IPS-15b (cell line): Measurements from ENCODE around the gene ODAD4.
A peak's percentile ranks its signal among the peaks of the same experiment; 100 is the strongest.
"Not testable (repeated sequence)": the region's sequence is repeated elsewhere in the genome, so short reads cannot be mapped to it uniquely, and the experiment has no call there.

ENCODE experiments used
- H3K27me3 ChIP-seq: one replicate; pipeline ENCODE4 v1.6.1; 2013; ENCODE audit warnings: low read length; ENCODE audit not compliant: control insufficient read depth, insufficient read depth
- H3K36me3 ChIP-seq: one replicate; pipeline ENCODE4 v1.6.1; 2013; ENCODE audit warnings: low read length; ENCODE audit not compliant: control insufficient read depth, insufficient read depth
- H3K4me1 ChIP-seq: one replicate; pipeline ENCODE4 v1.6.1; 2013; ENCODE audit warnings: mild to moderate bottlenecking, low read length; ENCODE audit not compliant: control insufficient read depth, insufficient read depth
- H3K4me3 ChIP-seq: one replicate; pipeline ENCODE4 v1.5.1; 2013; ENCODE audit warnings: low read depth, low read length
- H3K9ac ChIP-seq: one replicate; pipeline ENCODE4 v1.6.1; 2013; ENCODE audit warnings: low read depth, mild to moderate bottlenecking, low read length
- H3K9me3 ChIP-seq: one replicate; pipeline ENCODE4 v1.6.1; 2013; ENCODE audit warnings: mild to moderate bottlenecking, low read length; ENCODE audit not compliant: control insufficient read depth, insufficient read depth

ODAD4 gene

DNA sequence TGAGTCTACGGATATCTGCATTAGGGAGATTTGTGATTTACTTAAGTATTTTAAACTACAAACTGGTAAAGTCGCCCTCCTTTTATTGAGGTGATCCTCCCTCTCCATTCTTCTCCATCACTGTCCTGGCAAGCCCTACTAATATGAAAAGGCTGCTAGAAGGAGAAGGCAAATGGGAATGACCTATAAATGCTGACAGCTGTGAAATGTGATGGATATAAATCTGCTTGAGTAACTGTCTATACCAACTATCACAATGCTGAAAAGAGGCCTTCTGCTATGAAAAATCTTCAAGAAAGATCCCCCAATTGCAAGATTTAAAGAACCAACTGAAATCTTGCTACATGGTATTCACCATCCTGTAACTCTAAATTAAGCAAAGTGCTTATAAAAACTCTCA lies 71.3 kb downstream of the ODAD4 start:
- H3K9me3 ChIP-seq = no peaks in the 10 kb centered on the region
- H3K36me3 ChIP-seq = peaks cover 25% of the 10 kb centered on the region
- H3K9ac ChIP-seq = no peak overlapping the region
- H3K4me3 ChIP-seq = no peak overlapping the region
- no peaks in the 10 kb centered on the region for H3K4me1 ChIP-seq
- no peaks in the 10 kb centered on the region for H3K27me3 ChIP-seq

DNA sequence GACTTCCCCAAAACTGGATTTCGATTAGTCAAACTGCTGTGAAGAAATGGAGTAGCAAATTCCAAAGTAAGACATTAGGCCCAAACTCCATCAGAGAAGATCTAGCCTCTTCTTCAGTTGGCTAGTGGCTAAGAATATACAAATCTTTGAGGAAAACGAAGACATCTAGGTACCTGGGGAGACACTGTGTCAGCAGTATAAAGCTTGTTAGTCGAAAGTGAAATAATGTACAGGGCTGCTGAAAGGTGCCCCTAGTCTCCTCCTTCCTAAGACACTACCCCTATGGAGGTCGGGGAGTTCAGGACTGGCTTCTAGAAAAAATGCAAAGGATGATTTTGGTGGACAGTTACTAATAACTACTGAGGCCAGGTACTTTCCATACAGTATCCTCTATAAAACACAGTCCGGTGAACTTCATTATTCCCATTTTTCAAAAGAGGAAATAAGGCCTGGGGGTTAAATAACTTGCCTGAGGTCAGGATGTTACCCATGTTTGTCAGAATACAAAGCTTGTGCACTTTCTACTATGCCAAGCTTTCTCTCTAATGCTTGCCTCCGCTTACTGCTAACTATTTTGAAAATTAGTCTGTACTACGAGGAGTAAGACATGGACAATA lies 71.9 kb downstream of the ODAD4 start:
- Histone ChIP-seq H3K4me3 (no peak overlapping the region), H3K9me3 (no peaks in the 10 kb centered on the region), H3K27me3 (no peaks in the 10 kb centered on the region), H3K36me3 (peaks cover 19% of the 10 kb centered on the region), H3K4me1 (no peaks in the 10 kb centered on the region), H3K9ac (no peak overlapping the region)

DNA sequence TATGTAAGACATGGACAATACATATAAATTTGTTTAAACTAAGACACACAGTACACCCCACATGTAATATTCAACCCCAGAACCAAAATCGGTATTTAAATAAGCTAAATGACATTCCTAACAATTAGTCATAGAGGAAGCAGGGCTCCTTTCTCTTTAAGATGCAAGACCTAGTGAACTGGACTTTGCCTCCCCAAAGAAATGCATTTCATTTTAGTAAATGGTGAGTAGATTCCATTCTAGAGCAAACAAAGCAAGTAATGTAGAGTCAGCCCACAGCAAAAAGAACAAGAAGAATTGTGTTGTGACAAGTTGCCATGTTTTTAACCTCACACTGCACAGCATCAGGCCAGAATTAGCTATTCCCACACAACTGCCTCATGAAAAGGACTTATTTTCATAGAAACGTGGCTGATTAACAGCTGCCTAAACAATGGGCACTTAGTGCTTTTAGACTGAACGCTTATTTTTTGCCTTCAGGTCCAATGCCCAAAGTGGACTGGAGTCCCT lies 72.4 kb downstream of the ODAD4 start:
- no peak overlapping the region for H3K4me3 ChIP-seq
- H3K9me3 ChIP-seq = no peaks in the 10 kb centered on the region
- H3K27me3 ChIP-seq = no peaks in the 10 kb centered on the region
- H3K9ac ChIP-seq = no peak overlapping the region
- no peaks in the 10 kb centered on the region for H3K4me1 ChIP-seq
- peaks cover 18% of the 10 kb centered on the region for H3K36me3 ChIP-seq

DNA sequence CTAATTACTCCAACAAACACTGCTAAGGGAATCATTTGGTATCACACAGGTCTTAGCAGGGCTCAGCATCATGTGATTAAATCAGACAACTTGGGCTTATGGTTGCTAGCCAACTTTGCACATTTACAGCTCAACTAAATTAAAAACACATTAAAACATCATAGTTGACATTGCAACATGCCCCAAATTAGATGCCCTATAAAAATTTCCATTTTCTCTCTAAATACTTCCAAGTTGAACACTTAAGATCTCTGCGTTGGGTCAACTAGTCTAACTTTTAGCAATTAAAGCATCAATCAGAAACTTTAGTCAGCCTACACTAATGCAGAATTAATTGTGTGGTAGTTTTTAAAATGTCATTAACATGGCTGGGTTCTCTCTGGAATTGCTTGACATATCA lies 74.7 kb downstream of the ODAD4 start:
- Histone ChIP-seq H3K9me3 (no peaks in the 10 kb centered on the region), H3K4me3 (no peak overlapping the region), H3K4me1 (no peaks in the 10 kb centered on the region), H3K27me3 (no peaks in the 10 kb centered on the region), H3K9ac (no peak overlapping the region), H3K36me3 (peaks cover 8% of the 10 kb centered on the region)

DNA sequence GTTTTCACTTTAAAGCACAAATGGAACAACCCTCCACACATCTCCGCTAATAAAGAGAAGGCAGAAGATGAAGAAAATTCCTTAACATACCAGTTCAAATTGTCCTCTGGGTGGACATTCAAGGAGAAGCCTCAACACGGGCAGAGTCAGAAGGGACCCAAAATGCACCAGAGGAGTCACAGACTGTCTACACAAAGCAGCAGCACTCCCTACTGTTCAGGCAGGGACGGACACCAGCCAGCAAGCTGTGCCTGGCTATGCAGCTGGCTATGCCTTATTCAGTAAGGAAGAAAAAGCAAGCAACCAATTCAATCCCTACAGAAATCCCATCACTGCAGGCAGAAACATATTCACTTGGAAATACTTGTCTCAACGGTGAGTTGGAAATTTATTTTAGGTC lies 78.8 kb downstream of the ODAD4 start:
- H3K27me3 ChIP-seq = no peaks in the 10 kb centered on the region
- H3K4me1 ChIP-seq = peaks cover 27% of the 10 kb centered on the region
- no peaks in the 10 kb centered on the region for H3K36me3 ChIP-seq
- no peak overlapping the region for H3K4me3 ChIP-seq
- H3K9me3 ChIP-seq = no peaks in the 10 kb centered on the region
- no peak overlapping the region for H3K9ac ChIP-seq

DNA sequence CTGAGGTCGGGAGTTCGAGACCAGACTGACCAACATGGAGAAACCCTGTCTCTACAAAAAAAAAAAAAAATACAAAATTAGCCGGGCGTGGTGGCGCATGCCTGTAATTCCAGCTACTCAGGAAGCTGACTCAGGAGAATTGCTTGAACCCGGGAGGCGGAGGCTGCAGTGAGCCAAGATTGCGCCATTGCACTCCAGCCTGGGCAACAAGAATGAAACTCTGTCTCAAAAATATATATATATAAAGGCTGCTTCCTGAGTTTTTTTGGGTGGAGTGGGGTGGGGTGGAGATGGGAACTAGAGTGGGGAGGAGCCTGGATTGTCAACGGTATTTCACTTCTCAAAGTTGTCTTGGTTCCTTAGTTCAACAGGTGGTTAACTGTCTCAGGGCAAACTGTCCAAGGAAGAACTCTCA lies 79.9 kb downstream of the ODAD4 start:
- H3K36me3 ChIP-seq, H3K4me3 ChIP-seq, H3K9ac ChIP-seq, H3K9me3 ChIP-seq, H3K27me3 ChIP-seq: not testable (repeated sequence)
- peaks cover 27% of the 10 kb centered on the region for H3K4me1 ChIP-seq

DNA sequence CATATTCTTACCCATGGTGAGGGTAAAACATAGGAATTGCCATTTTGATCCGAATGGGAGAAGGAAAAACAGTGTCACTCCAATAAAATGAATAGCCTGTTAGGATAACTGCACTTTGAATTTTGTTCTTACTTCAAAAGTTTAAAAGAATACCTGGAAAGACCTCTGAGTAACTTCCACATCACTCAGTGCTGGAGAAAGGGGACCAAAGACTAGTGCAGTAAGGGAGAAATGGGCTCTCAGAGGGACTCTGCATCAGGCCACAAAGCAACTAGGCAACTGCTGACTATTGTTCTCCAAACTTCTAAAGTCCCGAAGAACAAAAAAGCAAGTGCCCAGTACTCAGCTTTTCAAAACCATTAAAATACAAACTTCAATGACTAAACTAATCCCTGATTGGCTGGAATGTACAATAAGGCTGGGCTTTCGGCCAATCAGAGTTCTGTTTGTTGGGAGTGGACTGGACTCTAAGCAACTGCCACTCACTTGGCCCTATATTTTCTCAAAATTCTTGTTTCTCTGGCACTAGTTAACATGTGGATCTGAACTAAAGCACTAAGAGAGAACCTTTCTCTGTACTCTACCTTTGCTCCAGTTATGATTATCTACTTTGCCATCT lies 80.6 kb downstream of the ODAD4 start:
- no peaks in the 10 kb centered on the region for H3K36me3 ChIP-seq
- no peak overlapping the region for H3K9ac ChIP-seq
- no peak overlapping the region for H3K4me3 ChIP-seq
- H3K4me1 ChIP-seq = peaks cover 30% of the 10 kb centered on the region
- no peaks in the 10 kb centered on the region for H3K9me3 ChIP-seq
- no peaks in the 10 kb centered on the region for H3K27me3 ChIP-seq

DNA sequence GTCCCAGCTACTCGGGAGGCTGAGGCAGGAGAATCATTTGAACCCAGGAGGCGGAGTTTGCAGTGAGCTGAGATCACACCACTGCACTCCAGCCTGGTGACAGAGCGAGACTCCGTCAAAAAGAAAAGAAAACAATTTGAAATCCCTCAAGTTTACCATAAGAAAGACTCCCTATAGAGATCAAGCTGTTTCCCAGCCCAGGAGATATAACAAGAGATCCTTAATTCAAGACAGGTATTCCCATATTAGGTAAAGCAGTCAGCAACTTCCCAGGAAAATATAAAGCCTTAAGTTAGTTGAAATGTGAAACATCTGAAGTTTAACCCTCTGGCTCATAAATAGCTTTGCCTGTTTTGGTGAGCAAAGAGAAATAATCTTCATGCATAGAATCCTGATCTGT lies 81.9 kb downstream of the ODAD4 start:
- H3K36me3 ChIP-seq, H3K9me3 ChIP-seq, H3K27me3 ChIP-seq, H3K4me3 ChIP-seq: not testable (repeated sequence)
- Histone ChIP-seq H3K4me1 (peaks cover 30% of the 10 kb centered on the region), H3K9ac (peak overlapping the region; percentile 27)

DNA sequence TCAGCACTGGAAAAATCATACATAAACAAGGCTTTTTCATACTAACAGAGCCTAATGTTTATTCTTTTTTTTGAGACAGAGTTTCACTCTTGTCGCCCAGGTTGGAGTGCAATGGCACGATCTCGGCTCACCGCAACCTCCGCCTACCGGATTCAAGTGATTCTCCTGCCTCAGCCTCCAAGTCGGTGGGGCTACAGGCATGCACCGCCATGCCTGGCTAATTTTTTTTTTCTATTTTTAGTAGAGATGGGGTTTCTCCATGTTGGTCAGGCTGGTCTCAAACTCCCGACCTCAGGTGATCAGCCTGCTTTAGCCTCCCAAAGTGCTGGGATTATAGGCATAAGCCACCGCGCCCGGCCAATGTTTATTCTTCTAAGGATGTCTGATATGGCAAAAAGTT lies 83.3 kb downstream of the ODAD4 start:
- H3K36me3 ChIP-seq, H3K9ac ChIP-seq, H3K27me3 ChIP-seq, H3K9me3 ChIP-seq: not testable (repeated sequence)
- H3K4me1 ChIP-seq = peaks cover 30% of the 10 kb centered on the region
- peak overlapping the region; percentile 5 for H3K4me3 ChIP-seq
